Activated naive CD4-positive, alpha-beta T cell (primary cell): ENCODE measurements around the gene HMGN4.
"Not testable (repeated sequence)": the region's sequence is repeated elsewhere in the genome, so short reads cannot be mapped to it uniquely, and the experiment has no call there.

Experiments
- DNase-seq, 4 experiments: peaks; one replicate each; lab custom pipeline; 2025; lab: John Stamatoyannopoulos, UW

Gene HMGN4

DNA sequence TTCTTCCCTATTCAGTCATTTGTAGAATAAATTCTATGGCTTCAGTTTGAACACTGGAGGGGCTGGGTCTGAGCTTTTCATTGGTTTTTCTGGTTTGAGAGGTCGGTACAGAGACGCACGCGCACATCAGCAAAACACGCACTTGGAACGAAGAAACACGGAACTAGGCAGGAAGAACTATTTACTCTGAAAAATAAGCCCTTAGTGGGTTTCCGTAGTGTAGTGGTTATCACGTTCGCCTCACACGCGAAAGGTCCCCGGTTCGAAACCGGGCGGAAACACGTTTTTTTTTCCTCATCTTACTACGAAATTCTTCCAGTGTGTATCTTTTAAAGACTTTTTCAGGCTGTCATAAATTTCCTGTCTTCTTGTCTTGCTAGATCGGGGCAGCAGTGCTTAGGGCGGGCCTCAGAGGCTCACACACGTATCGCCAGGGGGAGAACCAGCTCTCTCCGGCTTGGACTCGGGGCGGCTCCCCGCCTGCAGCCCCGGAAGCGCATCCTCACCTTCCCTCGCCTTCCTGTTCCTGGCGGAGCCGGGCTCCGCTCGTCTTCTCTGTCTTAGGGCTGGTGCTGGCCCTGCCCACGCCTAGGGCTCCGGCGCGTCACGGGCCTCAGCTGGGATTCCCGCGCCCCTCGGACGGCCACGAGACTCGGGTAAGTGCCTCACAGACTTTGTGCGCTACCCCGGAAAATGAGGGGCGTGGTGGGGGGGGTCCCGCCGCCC lies at the start of gene HMGN4:
Gene HMGN4 (plus strand): TSS at position 521 of the 726 bp plus-strand sequence. CDS start 6,841 bp downstream, outside the sequence.
- peak; percentile 48 to 64 (median 62) for DNase-seq

DNA sequence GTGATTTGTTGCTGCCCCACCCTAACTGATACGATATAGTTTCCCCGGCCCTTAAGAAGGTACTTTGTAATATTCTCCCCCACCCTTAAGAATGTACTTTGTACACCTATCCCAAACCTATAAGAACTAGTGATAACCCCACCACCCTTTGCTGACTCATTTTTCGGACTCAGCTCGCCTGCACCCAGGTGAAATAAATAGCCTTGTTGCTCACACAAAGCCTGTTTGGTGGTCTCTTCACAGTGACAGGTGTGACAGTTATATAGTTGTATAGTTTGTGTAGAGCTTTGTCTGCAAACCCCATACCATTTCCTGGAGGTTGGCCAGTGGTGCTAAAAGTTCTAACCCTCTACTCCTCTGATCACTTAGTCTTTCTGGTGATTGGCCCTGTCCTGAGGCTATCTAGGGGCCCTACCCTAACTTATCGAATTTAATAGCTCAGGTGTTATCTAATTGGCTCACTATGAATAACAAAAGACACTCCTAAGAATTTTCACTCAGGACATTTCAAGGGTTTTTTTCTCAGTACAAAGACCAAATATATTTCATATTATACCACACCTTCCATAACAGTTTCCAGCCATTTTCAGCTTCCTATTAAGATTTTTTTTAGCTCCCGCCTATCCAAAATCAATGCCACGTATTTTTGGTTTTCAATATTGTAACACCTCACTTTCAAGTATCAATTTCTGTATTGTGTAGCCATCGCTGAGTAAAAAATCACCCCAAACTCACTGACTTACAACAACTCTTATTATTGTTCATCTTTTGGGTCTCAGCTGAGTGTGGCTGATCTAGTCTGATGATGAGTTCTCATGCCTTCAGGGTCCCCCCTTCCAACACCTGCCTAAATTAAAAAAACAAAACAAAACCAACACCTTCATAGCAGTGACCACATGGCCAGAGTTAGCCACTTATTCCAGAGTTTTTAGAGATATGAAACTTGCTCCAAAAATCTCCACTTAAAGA lies 47.9 kb upstream of the HMGN4 start:
- DNase-seq: no peak

DNA sequence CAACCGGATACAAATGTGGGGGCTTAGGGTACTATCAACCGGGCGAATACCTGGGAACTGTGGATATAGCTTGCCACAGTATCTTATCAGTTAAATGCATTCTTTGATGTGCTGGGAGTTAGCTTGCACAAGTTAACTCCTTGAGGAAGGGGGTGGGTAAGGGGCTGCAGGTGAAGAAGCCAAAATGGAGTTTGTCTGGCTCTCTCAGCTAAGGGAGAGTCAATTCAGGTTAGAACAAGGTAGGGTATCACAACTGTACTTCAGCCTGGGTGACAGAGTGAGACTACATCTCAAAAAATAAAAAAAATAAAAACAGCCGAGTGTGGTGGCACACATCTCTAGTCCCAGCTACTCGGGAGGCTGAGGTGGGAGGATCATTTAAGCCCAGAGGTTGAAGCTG lies 46.6 kb upstream of the HMGN4 start:
- no peak for DNase-seq

DNA sequence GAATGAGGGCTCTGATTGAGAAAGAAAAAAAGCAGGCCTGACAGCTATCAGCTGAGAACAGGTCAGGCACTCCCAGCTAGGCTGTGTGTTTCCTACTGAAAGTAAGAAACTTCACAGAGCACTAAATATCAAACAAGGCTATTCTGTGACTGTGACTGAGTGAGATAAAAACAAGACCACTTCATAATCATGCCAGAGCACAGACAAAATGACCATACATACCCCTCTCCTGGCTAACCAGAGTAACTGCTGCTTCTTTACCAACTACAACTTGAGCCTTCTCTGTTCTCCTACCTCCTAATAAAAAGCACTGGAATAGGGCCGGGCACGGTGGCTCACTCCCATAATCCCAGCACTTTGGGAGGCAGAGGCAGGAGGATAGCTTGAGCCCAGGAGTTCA lies 44.9 kb upstream of the HMGN4 start:
- no peak for DNase-seq

DNA sequence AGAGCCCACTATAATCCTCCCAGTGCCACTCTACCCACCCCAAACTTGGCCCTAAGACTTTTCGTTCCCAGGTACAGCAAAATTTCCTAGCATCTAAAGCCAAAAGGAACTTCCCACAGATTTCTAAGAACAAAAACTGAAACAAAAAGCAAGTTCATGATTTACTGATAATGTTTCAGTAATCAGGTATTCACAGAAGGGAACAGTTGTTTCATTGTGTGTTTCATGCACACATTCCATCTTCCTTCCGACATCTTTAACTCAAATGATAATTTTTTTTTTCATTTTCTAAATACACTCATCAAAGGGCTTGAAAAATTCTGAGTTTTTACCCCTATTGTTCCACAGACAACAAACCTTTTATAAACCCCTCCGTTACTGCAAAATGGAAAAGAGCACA lies 44.0 kb upstream of the HMGN4 start:
- no peak for DNase-seq

DNA sequence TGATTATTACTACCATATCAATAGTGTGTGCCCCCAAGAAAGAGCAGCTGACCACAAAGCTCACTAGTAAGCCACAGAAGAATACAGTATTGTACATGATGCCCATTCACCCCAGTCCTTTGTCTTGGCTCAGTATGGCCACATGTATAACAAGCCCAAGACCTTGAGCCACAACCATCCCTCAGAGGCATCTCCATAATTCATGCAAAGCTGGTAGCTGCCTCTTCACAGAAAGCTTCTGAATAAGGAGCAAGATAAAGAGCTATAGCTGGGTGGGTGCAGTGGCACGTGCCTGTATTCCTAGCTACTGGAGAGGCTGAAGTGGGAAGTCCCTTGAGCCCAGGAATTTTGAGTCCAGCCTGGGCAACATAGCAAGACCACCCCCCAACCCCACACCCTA lies 42.9 kb upstream of the HMGN4 start:
- DNase-seq: no peak

DNA sequence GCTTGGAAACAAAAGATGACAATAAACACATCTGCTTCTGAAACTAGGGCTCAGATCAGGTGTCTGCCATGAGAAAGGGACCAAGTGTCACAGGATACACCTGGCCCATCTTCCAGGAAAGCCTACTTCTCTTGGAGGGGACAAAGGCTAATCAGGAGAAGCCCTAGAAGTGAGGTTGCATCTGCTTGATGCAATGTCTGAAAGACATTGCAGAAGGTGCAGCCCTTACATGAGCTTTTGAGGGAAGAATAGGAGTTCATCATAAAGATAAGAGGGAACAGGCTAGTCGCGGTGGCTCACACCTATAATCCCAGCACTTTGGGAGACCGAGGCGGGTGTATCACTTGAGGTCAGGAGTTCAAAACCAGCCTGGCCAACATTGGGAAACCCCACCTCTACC lies 40.6 kb upstream of the HMGN4 start:
- no peak for DNase-seq

DNA sequence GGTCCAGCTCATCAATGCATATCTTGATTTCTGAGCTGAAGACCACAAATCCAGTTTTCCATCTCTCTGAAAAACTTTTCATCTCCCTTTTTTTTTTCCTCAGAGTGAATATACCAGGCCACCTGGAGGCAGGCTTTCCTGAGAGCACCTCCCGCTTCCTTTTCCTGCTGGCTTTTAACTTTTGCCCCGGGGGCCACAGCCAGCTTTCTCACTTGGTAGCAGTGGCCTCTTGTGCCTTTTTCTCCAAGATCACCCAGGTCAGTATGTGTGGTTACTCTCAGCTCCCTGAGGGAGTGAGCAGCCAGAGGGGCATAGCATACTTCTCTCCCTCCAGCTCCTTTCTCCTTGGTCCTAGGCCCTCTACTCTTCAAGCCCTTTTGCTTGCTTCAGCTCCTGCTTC lies 38.1 kb upstream of the HMGN4 start, which contains the start of gene BTN1A1:
Gene BTN1A1 (plus strand): TSS at position 202 of the 400 bp plus-strand sequence. CDS start 984 bp downstream, outside the sequence.
- no peak for DNase-seq

DNA sequence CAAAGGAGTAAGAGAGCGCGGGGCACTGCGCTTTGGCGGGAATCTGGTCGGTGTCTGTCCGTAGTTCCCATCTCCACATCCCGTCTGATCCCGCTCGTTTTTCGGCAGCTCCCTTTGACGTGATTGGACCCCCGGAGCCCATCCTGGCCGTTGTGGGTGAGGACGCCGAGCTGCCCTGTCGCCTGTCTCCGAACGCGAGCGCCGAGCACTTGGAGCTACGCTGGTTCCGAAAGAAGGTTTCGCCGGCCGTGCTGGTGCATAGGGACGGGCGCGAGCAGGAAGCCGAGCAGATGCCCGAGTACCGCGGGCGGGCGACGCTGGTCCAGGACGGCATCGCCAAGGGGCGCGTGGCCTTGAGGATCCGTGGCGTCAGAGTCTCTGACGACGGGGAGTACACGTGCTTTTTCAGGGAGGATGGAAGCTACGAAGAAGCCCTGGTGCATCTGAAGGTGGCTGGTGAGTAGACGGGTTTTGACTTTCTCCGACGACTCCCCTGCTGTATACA lies 36.6 kb upstream of the HMGN4 start:
- DNase-seq: peak in 2 of 4 experiments; percentile 4 to 18

DNA sequence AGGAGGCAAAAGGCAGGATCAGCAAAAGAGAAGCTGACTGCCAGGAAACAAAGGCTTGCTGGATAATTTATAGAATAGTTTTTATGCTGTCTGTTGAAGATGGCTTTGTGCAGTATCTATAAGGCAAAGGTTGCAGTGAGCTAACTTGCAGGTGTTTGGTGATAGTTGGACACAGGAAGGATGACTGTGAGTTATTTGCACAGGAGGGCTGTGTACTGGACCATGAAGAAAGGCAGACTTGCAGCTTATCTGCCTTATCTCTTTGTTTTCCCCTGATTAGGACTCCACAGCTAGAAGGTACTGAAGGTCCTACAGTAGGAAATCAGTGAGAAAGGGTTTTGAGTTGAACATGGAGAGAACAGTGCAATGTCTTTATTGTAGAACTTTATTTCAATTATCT lies 36.0 kb upstream of the HMGN4 start:
- no peak for DNase-seq

DNA sequence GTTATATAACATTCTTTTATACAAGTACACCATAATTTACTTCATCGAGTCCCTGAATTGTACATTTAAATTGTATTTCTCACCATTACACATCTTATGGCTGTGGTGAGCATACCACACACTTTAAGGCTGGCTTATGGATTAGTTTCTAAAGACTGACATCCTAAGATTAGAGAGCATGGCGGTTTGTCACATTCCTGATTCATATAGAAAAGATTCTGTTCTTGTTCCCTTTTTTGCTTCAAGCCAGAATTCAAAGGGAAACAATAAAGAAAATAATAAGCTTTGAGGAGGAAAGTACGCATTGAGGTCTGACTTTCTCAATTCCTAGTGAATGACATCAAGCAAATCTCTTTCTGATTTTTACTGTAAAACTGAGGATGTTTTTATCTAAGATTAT lies 35.5 kb upstream of the HMGN4 start:
- DNase-seq: no peak

DNA sequence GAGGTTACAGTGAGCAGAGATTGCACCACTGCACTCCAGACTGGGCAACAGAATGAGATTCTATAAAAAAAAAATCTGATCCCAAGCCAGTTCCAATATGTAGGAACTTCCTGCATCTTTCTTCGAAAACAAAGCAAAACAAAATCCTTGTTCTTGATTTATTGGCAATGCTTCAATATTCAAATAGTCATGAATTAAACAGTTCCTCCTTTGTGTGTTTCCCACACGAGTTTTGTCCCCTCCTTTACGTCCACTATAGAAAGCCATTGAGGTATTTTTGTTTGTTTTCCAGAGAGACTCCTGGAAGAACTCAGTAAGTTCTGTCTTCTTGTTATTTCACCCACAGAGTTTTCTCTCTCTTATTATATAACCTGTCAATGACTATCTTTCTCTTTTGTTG lies 30.5 kb upstream of the HMGN4 start:
- no peak for DNase-seq

DNA sequence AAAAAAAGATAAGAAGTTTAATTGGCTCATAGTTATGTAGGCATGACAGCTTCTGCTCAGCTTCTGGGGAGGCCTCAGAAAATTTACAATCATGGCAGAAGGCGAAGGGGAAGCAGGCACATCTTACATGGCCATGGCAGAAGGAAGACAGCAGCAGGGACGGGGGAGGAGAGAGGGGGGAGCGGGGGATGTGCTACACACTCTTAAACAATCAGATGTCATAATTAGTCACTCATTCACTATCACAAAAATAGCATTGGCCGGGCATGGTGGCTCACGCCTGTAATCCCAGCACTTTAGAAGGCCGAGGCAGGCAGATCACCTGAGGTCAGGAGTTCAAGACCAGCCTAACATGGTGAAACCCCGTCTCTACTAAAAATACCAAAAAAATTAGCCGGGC lies 27.1 kb upstream of the HMGN4 start:
- not testable (repeated sequence) for DNase-seq

DNA sequence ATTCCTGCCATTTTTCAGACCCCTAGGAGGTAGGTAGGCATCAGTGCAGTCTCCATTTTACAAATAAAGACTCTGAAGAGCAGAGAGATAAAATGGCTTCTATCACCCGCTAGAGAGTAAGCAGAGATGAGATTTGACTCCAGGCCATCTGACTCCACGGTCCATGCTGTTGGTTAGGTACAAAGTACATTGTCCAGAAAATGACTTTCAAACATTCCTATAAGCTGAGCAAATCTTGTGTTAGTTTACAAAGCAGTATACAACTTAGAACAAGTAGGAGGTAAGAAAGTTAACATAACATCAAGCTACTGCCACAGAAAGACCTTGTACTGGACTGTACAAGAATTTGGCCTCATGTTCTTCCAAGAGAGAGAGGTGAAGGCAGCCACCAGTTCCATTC lies 23.2 kb upstream of the HMGN4 start:
- DNase-seq: no peak

DNA sequence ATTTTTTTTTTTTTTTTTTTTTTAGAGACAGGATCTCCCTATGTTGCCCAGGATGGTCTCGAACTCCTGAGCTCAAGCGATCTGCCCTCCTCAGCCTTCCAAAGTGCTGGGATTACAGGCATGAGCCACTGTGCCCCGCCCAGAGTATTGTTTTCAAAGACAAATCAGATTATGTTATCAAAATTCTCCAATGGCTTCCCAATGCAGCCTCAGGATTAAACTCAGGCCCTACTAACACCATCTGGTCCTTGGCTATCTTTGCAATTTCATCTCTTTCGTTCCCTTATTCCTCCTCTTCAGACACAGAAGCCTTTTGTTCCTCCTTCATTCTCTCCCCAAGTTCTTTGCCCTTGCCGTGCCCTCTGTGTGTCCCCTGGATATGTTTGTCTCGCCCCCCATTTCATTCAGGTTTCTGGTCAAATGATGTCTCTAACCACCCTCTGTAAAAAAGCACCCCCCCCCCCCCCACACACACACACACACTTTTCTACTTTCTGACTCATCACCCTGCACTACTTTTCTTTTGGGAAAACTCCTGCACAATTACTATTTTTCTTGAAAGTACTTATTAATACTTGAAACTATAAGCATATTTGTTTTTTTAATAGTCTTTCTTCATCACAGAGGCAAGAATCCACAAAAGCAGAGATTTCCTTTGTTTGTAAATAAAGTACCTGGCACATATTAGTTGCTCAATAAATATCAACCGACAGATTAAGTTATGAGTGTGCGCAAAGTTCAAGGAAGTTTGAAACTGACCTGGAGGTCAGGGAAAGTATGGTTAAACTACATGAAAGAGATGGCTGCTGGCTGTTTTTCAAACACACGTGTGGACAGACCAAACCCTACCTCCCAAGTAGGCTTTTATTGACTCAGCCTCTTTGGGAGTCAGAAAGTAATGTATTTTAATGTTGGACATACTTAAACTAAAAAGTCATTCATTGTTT lies 21.4 kb upstream of the HMGN4 start:
- no peak for DNase-seq

DNA sequence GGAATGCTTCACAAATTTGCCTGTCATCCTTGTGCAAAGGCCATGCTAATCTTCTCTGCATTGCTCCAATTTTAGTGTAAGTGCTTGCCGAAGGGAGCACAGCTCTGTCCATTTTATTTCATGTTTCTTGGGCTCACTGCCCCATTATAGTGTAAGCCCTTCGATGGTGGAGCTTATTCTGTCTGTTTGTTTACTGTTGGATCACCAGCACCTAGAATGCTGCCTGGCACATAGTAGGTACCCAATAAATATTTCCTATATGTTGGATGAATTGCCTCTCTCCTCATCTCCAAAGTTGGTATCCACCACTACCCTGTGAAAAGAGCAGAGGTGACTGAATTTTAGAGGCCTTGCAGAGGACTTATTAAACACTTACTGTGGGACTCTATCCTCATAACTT lies 18.8 kb upstream of the HMGN4 start:
- no peak for DNase-seq

DNA sequence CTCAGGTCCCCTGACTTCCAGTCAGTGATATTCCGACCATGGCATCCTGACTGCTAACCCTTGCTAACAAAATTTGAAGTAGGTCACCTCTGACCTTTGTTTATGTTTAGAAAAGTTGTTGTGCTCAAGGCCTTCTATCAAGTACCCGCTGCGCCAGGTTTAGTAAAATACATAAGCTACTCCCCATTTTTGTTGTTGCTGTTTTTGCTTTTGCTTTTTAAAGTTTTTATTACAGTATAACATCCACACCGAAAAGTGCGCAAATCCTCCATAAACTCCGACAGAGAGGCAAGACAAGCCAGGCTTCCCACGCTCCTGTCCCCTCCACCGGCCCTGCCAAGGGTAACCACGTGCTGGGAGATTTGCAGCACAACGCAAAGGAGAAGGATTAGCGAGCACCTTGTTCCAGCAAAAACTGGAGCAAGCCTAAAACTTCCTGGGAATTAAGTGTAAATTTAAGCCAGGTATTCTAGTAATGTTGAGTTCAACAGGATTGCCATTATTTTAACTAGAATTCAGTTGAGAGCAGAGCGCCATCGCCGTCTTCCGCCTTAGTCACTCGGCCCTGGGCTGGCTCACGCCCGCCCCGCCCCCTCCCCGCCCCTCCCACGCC lies 17.8 kb upstream of the HMGN4 start:
- no peak for DNase-seq

DNA sequence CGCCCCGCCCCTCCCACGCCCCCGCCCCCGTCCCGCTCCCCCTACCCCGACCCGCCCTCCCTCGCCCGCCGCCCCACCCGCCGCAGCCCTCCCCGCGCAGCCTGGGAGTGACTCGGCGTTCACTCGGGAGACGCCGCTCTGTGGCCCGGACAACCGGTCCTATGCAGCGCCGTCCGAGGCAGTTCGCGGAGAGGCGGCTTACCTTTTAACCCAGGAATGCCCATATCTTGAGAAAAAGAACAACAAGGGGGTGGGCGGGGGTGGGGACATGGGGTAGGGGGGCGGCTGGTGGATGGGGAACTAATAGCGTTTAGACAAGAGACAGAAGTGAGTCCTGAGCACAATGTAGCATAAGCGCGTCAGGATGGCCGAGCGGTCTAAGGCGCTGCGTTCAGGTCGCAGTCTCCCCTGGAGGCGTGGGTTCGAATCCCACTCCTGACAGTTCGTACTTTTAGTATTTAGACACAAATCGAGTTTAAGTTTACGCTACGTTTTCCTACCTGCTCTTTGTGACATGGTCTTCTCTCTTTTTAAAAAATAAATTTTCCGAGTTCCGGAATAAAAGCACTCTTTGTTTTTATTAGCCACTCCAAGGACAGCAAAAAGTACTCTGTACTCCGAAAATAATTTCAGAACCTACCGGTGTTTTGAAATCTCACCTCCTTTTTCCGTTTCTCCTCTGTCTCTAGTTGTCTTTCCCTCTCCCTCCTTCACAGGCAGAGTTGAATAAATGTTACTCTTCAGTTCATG lies 17.1 kb upstream of the HMGN4 start:
- peak; percentile 59 to 83 (median 70) for DNase-seq

DNA sequence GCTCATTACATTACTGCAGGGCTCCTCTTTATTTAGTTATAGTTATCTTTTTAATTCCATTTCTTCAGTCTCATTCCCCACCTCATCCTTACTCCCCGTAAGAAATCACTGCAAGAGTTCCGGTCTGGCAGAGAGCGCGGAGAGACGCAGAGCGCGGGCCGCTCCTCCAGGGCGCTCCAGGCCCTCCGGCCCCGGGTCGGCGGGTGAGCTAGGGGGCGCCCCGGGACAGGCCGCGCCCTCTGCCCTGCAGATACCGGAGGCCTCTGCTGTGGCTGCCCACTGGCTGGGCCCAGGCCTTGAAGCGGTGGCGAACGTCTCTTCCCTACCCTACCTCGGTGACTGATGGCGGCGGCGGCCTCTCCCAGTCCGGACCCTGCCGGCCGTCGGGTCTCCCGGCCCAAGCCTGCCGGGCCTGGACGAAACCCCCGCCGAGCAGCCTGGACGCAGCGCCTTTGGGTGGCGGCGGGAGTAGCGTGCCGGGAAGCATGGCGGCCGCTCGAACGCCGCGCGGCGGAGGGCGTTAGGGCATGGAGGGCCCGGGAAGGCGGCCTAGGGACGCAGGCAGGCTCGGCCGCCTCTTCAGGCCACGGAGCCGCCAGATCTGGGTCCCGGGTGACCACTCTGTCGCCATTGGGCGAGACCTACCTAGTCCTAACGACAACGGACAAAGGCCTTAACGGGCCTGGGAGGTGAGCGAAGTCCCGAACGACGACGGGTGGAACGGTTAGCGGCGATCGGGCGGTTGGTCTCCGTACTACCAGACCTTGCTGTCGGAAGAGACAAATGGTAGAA lies 16.4 kb upstream of the HMGN4 start:
- peak; percentile 15 to 66 (median 28) for DNase-seq
